Islet of Langerhans (tissue), 1 donor: Measurements from ENCODE around the gene RIF1.

ENCODE experiments used
- FAIRE-seq: peaks from one replicate; lab custom pipeline; 2011; peaks lifted over from hg19 to GRCh38; lab: Jason Lieb, UNC

The RIF1 gene

GRCh38 chr2:151523850-151524249 lies 114.1 kb downstream of the RIF1 start:
- FAIRE-seq, result no peak

GRCh38 chr2:151525821-151526373 lies 116.2 kb downstream of the RIF1 start:
- no peak for FAIRE-seq

GRCh38 chr2:151526572-151527090 lies 116.9 kb downstream of the RIF1 start:
- FAIRE-seq, result no peak
